ENCODE measurements around the gene CHD6. TPM values are rescaled to one million over a fixed set of nuclear protein-coding genes. Genes with fewer than 3 reads are reported as not detected.

CHD6 gene
- total RNA-seq, 1 experiment from 2014 or later: 51.1 TPM

GRCh38 chr20:41627001-41627495 lies 8.9 kb upstream of the CHD6 start:
- Histone ChIP-seq H2AFZ (no peak overlapping the region), H3K36me3 (ENCODE audit: low read depth) (no peaks in the 10 kb centered on the region), H3K27ac (no peak overlapping the region), H3F3A (ENCODE audit: insufficient read depth, low read depth) (no peaks in the 10 kb centered on the region), H3K4me2 (no peak overlapping the region), H3K79me2 (ENCODE audit: low read depth) (no peaks in the 10 kb centered on the region), H3K9me3 (ENCODE audit: insufficient read depth, low read depth) (no peaks in the 10 kb centered on the region), H3K4me1 (replicated peaks; ENCODE audit: insufficient read depth) (no peaks in the 10 kb centered on the region), H3K4me3 (no peak overlapping the region), H3K27me3 (ENCODE audit: insufficient read depth, low read depth) (no peaks in the 10 kb centered on the region; the same call in 1 of the 2 replicates), H4K20me1 (ENCODE audit: insufficient read depth) (no peaks in the 10 kb centered on the region), H3K9me2 (ENCODE audit: insufficient read depth) (no peaks in the 10 kb centered on the region)
- no TSS peak for BruUV-seq (replicated peaks)
- TF ChIP-seq EZH2 (IDR thresholded peaks at IDR 0.05; ENCODE audit: low read depth): no peak
- TF ChIP-seq, protein P1, sequence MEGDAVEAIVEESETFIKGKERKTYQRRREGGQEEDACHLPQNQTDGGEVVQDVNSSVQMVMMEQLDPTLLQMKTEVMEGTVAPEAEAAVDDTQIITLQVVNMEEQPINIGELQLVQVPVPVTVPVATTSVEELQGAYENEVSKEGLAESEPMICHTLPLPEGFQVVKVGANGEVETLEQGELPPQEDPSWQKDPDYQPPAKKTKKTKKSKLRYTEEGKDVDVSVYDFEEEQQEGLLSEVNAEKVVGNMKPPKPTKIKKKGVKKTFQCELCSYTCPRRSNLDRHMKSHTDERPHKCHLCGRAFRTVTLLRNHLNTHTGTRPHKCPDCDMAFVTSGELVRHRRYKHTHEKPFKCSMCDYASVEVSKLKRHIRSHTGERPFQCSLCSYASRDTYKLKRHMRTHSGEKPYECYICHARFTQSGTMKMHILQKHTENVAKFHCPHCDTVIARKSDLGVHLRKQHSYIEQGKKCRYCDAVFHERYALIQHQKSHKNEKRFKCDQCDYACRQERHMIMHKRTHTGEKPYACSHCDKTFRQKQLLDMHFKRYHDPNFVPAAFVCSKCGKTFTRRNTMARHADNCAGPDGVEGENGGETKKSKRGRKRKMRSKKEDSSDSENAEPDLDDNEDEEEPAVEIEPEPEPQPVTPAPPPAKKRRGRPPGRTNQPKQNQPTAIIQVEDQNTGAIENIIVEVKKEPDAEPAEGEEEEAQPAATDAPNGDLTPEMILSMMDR (conservative IDR thresholded peaks at IDR 0.05): no peak
- intact Hi-C loops (cut with micrococcal nuclease; ENCODE audit: unreplicated experiment): no loop called here
- ChIA-PET CTCF (no interaction called here), POLR2A (ENCODE audit: unreplicated experiment) (no interaction called here)
- DNase-seq: no peak

DNA sequence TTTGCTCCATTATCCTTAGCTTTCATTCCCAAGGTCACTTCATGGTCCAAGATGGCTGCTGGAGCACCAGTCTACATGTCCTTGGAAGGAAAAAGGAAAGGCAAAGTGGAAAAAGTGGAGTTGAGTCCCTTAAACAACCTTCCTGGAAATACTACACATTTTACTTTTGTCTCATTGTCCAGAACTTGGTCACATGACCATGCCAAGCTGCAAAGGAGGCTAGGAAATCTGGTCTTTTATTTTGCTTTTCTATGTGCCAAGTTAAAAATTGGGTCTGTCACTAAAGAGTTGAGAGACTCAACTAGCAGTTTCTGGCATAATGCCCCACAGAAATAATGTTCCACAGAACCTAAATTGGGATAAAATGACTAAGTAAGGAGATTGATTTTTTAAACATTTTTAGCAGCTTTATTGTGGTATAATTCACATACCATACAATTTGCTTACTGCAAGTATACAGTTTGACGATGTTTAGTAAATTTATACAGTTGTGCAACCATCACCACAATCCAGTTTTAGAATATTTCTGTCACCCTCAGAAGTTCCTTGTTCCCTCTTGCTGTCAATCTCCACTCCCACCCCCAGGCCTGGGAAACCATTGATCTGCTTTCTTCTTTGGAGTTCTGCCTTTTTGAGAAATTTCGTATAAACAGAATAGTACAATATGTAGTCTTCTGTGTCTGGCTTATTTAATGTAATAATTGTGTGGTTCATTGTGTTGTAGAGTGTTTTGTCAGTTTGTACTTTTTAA lies 5.6 kb upstream of the CHD6 start:
- ChIA-PET CTCF (no interaction called here), POLR2A (ENCODE audit: unreplicated experiment) (no interaction called here)
- no peaks in the 10 kb centered on the region for H3K36me3 ChIP-seq (ENCODE audit: low read depth)
- no peaks in the 10 kb centered on the region for H3F3A ChIP-seq (ENCODE audit: insufficient read depth, low read depth)
- no peak overlapping the region for H3K4me2 ChIP-seq
- no peaks in the 10 kb centered on the region for H3K9me3 ChIP-seq (ENCODE audit: insufficient read depth, low read depth)
- no peaks in the 10 kb centered on the region for H3K9me2 ChIP-seq (ENCODE audit: insufficient read depth)
- no peaks in the 10 kb centered on the region; the same call in 1 of the 2 replicates for H3K27me3 ChIP-seq (ENCODE audit: insufficient read depth, low read depth)
- TF ChIP-seq, protein P1 (conservative IDR thresholded peaks at IDR 0.05): no peak
- no peak for TF ChIP-seq EZH2 (IDR thresholded peaks at IDR 0.05; ENCODE audit: low read depth)
- intact Hi-C loops (cut with micrococcal nuclease; ENCODE audit: unreplicated experiment): no loop called here
- no peaks in the 10 kb centered on the region for H3K4me1 ChIP-seq (replicated peaks; ENCODE audit: insufficient read depth)
- H3K4me3 ChIP-seq: no peak overlapping the region
- no TSS peak for BruUV-seq (replicated peaks)
- H3K79me2 ChIP-seq (ENCODE audit: low read depth): no peaks in the 10 kb centered on the region
- no peak overlapping the region for H2AFZ ChIP-seq
- H4K20me1 ChIP-seq (ENCODE audit: insufficient read depth): no peaks in the 10 kb centered on the region
- no peak for DNase-seq
- H3K27ac ChIP-seq: no peak overlapping the region

DNA sequence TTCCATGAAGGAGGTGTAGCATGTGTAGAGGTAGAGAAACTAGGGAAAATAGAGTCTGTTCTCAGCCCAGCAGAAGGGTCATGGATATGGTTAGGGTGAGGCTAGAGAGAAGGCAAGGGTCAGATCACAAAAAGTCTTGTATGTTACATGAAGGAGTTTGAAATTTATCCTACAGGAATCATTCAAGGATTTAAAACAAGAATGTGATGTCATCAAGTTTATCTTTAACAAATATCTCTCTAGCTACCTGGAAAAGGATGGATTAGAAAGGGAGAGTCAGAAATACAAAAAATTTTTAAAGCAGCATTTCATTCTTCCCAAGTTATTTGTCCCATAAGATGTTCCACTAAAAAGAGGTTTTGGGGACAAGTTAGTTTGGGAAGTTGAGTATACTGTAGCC lies 4.4 kb upstream of the CHD6 start:
- CTCF ChIA-PET: no interaction called here
- Histone ChIP-seq H3F3A (ENCODE audit: insufficient read depth, low read depth) (no peaks in the 10 kb centered on the region), H3K4me1 (replicated peaks; ENCODE audit: insufficient read depth) (no peaks in the 10 kb centered on the region), H3K79me2 (ENCODE audit: low read depth) (peaks cover under 1% of the 10 kb centered on the region), H2AFZ (no peak overlapping the region), H4K20me1 (ENCODE audit: insufficient read depth) (no peaks in the 10 kb centered on the region), H3K9me3 (ENCODE audit: insufficient read depth, low read depth) (no peaks in the 10 kb centered on the region), H3K27ac (no peak overlapping the region), H3K36me3 (ENCODE audit: low read depth) (no peaks in the 10 kb centered on the region), H3K9me2 (ENCODE audit: insufficient read depth) (no peaks in the 10 kb centered on the region), H3K4me2 (no peak overlapping the region), H3K27me3 (ENCODE audit: insufficient read depth, low read depth) (no peaks in the 10 kb centered on the region; the same call in 1 of the 2 replicates), H3K4me3 (no peak overlapping the region)
- POLR2A ChIA-PET (ENCODE audit: unreplicated experiment): no interaction called here
- no peak for TF ChIP-seq EZH2 (IDR thresholded peaks at IDR 0.05; ENCODE audit: low read depth)
- TF ChIP-seq, protein P1 (conservative IDR thresholded peaks at IDR 0.05): no peak
- intact Hi-C loops (cut with micrococcal nuclease; ENCODE audit: unreplicated experiment): no loop called here
- no peak for DNase-seq
- BruUV-seq (replicated peaks): no TSS peak

Measured in PC-9 (cell line).